Fibroblast of the aortic adventitia (primary cell): Measurements from ENCODE around the gene TARBP2. TPM values are rescaled to one million over a fixed set of nuclear protein-coding genes. Genes with fewer than 3 reads are reported as not detected.
"Not testable (repeated sequence)": the region's sequence is repeated elsewhere in the genome, so short reads cannot be mapped to it uniquely, and the experiment has no call there.

ENCODE experiments used
- DNase-seq: peaks from one replicate; pipeline ENCODE4 v3.0.0-alpha.2; 2010; ENCODE audit warnings: low read depth
- H3K4me3 ChIP-seq: 2 replicates; pipeline ENCODE4 v1.5.1; 2011; ENCODE audit warnings: low read depth, mild to moderate bottlenecking, control low read depth, low read length, moderate library complexity
- total RNA-seq: library from RNA; depleted of rRNA; stranded (reverse); fragments of >200 nt; gene quantifications from 2 replicates; pipeline ENCODE4 v1.2.3, GENCODE V29; 2012; ENCODE audit warnings: low replicate concordance
- TF ChIP-seq, protein P1 (sequence below): IDR thresholded peaks from 2 replicates; pipeline ENCODE4 v1.5.1; 2011; ENCODE audit warnings: mild to moderate bottlenecking, low read length, control low read depth, inconsistent platforms; ENCODE audit not compliant: insufficient read depth

TARBP2 gene
- total RNA-seq, 1 donor, result 32.4 TPM

GRCh38 chr12:53480491-53481442 is 20.3 kb upstream of the TARBP2 start:
- TF ChIP-seq, protein P1, sequence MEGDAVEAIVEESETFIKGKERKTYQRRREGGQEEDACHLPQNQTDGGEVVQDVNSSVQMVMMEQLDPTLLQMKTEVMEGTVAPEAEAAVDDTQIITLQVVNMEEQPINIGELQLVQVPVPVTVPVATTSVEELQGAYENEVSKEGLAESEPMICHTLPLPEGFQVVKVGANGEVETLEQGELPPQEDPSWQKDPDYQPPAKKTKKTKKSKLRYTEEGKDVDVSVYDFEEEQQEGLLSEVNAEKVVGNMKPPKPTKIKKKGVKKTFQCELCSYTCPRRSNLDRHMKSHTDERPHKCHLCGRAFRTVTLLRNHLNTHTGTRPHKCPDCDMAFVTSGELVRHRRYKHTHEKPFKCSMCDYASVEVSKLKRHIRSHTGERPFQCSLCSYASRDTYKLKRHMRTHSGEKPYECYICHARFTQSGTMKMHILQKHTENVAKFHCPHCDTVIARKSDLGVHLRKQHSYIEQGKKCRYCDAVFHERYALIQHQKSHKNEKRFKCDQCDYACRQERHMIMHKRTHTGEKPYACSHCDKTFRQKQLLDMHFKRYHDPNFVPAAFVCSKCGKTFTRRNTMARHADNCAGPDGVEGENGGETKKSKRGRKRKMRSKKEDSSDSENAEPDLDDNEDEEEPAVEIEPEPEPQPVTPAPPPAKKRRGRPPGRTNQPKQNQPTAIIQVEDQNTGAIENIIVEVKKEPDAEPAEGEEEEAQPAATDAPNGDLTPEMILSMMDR, result no peak
- H3K4me3 ChIP-seq, result no peak overlapping the region
- no peak for DNase-seq

DNA sequence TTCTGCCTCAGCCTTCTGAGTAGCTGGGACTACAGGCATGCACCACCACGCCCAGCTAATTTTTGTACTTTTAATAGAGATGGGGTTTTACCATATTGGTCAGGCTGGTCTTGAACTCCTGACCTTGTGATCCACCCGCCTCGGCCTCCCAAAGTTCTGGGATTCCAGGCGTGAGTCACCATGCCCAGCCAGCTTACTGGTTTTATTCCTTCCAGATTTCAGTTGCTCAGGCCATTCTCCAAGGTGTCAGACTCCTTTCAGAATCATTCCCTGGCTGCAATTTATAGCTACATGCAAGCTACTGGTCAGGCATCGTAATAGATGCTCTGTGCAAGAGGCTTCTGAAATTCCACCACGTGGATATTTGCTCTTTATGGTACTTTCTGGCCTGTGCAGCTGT is 19.6 kb upstream of the TARBP2 start:
- not testable (repeated sequence) for H3K4me3 ChIP-seq
- peak; percentile 75 for DNase-seq

- DNase-seq, result no peak
- no peak overlapping the region for H3K4me3 ChIP-seq
- TF ChIP-seq, protein P1, result peak; percentile 39
Observed at GRCh38 chr12:53481939-53482586, 19.0 kb upstream of the TARBP2 start.

GRCh38 chr12:53482626-53483168 is 18.4 kb upstream of the TARBP2 start:
- no peak overlapping the region for H3K4me3 ChIP-seq
- DNase-seq, result no peak
- TF ChIP-seq, protein P1, result no peak

DNA sequence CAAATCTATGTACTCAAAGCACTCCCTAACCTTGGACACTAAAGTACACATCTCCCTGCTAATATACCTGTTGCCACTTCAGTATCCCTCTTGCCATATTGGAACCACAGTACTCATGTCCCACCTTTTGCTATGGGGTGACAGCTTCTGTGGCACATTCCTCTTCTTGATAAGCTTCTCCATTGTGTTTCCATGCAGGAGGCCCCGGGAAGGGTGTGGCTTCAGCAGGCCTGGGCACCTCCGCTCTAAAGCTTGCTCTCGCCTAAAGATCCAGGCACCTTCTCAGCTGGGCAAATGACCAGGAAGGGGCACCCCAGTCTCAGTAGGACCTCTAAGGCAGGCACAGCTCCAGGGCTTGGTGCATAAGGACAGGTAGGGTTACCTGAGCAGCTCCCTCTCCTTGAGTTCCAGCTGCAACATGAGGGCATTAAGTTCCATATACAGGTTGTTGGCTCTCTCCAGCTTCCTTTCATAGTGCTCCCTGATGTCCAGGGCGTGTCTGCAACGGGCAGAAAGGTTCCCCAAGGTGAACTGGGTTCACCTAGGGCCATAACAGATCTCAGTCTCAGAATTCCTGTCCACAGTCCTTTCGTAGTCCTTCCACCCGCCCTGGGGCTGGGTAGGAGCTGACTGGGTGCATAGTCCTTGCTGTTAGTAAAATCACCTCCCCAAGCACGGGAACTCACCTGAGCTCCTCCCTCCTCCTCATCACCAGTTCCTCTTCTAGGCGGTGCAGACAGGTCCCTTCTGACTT is 17.7 kb upstream of the TARBP2 start:
- no peak overlapping the region for H3K4me3 ChIP-seq
- TF ChIP-seq, protein P1, result no peak
- no peak for DNase-seq

- H3K4me3 ChIP-seq, result no peak overlapping the region
- no peak for DNase-seq
- TF ChIP-seq, protein P1, result no peak
Observed at GRCh38 chr12:53483979-53484377, 17.1 kb upstream of the TARBP2 start.
